GM12878 (cell line): Measurements from ENCODE around the gene CPB2. TPM values are rescaled to one million over a fixed set of nuclear protein-coding genes. Genes with fewer than 3 reads are reported as not detected.

Source experiments
- ATAC-seq: fragments of 200-7000 bp; cut with Tn5 transposase; 3 replicates; pipeline ENCODE4 v1.9.1; 2020; ENCODE audit warnings: mild to moderate bottlenecking, moderate library complexity
- BruUV-seq: library from RNA; stranded (reverse); fragments of 400-500 nt; replicated peaks from 2 replicates; lab custom pipeline; 2021; lab: Mats Ljungman, UMichigan
- CTCF ChIA-PET: fragments of 300-600 bp; sonication (Branson Sonifier 250); formaldehyde crosslinking; extraction: SDS; loops from one replicate; lab custom pipeline; 2021; ENCODE audit warnings: inconsistent platforms; lab: Yijun Ruan, JAX
- POLR2A ChIA-PET: fragments of 350-600 bp; formaldehyde crosslinking; extraction: SDS; loops from one replicate; lab custom pipeline; 2021; ENCODE audit warnings: inconsistent platforms; lab: Charles Lee
- RAD21 ChIA-PET: fragments of 300-600 bp; sonication (Branson Sonifier 250); formaldehyde crosslinking; loops from one replicate; lab custom pipeline; 2023; ENCODE audit warnings: antibody characterized with exemption; ENCODE audit not compliant: unreplicated experiment; lab: Charles Lee
- SMC1A ChIA-PET: fragments of 300-600 bp; sonication (Branson Sonifier 250); formaldehyde crosslinking; loops from one replicate; lab custom pipeline; 2023; ENCODE audit not compliant: unreplicated experiment, uncharacterized antibody; lab: Charles Lee
- DNase-seq: peaks from one replicate; pipeline ENCODE4 v3.0.0-alpha.2; 2011; ENCODE audit warnings: low read depth, low spot score
- FAIRE-seq: peaks from 3 replicates; lab custom pipeline; 2011; peaks lifted over from hg19 to GRCh38; lab: Jason Lieb, UNC
- H2AFZ ChIP-seq: 2 replicates; pipeline ENCODE4 v1.6.0; 2011; ENCODE audit warnings: low read depth, low read length, control low read depth; ENCODE audit not compliant: control insufficient read depth
- H3K27ac ChIP-seq: 2 replicates; pipeline ENCODE4 v1.5.1; 2011; ENCODE audit warnings: control low read depth; ENCODE audit not compliant: control insufficient read depth, insufficient read depth
- H3K27me3 ChIP-seq, 2 experiments: replicated peaks in 1 of 2; 2 replicates each; pipeline versions ENCODE4 v1.6.0 to v1.6.1; 2011; ENCODE audit warnings: low read length in 1 of 2; ENCODE audit not compliant: control insufficient read depth in 2 of 2, insufficient read depth in 2 of 2
- H3K36me3 ChIP-seq, 2 experiments: 2 replicates each; pipeline ENCODE4 v1.5.1; 2011; ENCODE audit warnings: low read length in 1 of 2; ENCODE audit not compliant: control insufficient read depth in 2 of 2, insufficient read depth in 2 of 2
- H3K4me1 ChIP-seq: 2 replicates; pipeline ENCODE4 v1.6.1; 2011; ENCODE audit warnings: mild to moderate bottlenecking, low read length, moderate library complexity, mixed read lengths; ENCODE audit not compliant: control insufficient read depth, insufficient read depth
- H3K4me2 ChIP-seq: 2 replicates; pipeline ENCODE4 v1.6.0; 2011; ENCODE audit warnings: control low read depth; ENCODE audit not compliant: control insufficient read depth, insufficient read depth
- H3K4me3 ChIP-seq: fragments of 200-600 bp; sonication (generic); 2 replicates; pipeline ENCODE4 v1.5.1; 2016
- H3K79me2 ChIP-seq: 2 replicates; pipeline ENCODE4 v1.6.0; 2011; ENCODE audit warnings: low read length; ENCODE audit not compliant: control insufficient read depth, insufficient read depth
- H3K9ac ChIP-seq: 2 replicates; pipeline ENCODE4 v1.8.0; 2011; ENCODE audit warnings: low read length, control low read depth, mixed read lengths; ENCODE audit not compliant: control insufficient read depth, insufficient read depth
- H3K9me3 ChIP-seq: replicated peaks from 3 replicates; pipeline ENCODE4 v1.5.1; 2011; ENCODE audit warnings: mild to moderate bottlenecking, low read length; ENCODE audit not compliant: control insufficient read depth, insufficient read depth
- H4K20me1 ChIP-seq: 2 replicates; pipeline ENCODE4 v1.6.0; 2011; ENCODE audit not compliant: control insufficient read depth, insufficient read depth
- EED ChIP-seq: sonication (generic); IDR thresholded peaks from 2 replicates; pipeline ENCODE4 v1.6.1; 2016; ENCODE audit warnings: antibody characterized with exemption, low read depth
- GABPA ChIP-seq: IDR thresholded peaks from 2 replicates; pipeline ENCODE4 v1.6.1; 2014; ENCODE audit warnings: antibody characterized with exemption, low read depth, mild to moderate bottlenecking, inconsistent platforms
- IKZF1 ChIP-seq: fragments of 450-650 bp; conservative IDR thresholded peaks from 2 replicates; pipeline ENCODE4 v1.6.1; 2017; ENCODE audit warnings: antibody characterized with exemption, mild to moderate bottlenecking
- IKZF2 ChIP-seq, 2 experiments: fragments of 450-650 bp; IDR thresholded peaks; 2 replicates each; pipeline ENCODE4 v1.6.1; 2017; ENCODE audit warnings: mild to moderate bottlenecking in 2 of 2, moderate library complexity in 2 of 2
- NFIC ChIP-seq: IDR thresholded peaks from 2 replicates; pipeline ENCODE4 v1.6.1; 2012; ENCODE audit warnings: low read depth, mild to moderate bottlenecking, inconsistent platforms, low read length, moderate library complexity
- PKNOX1 ChIP-seq: fragments of 450-650 bp; IDR thresholded peaks from 2 replicates; pipeline ENCODE4 v1.6.1; 2016; ENCODE audit warnings: mild to moderate bottlenecking
- POLR2A ChIP-seq: IDR thresholded peaks from 2 replicates; pipeline ENCODE4 v1.6.1; 2011; ENCODE audit warnings: low read depth, mild to moderate bottlenecking, low read length
- SRF ChIP-seq, 2 experiments: IDR thresholded peaks; 2 replicates each; pipeline ENCODE4 v1.6.1; 2011; ENCODE audit warnings: low read depth in 2 of 2, low read length in 2 of 2, mild to moderate bottlenecking in 1 of 2, moderate library complexity in 1 of 2
- TCF7 ChIP-seq: IDR thresholded peaks from 2 replicates; pipeline ENCODE4 v1.6.1; 2014; ENCODE audit warnings: antibody characterized with exemption, borderline replicate concordance
- YY1 ChIP-seq: IDR thresholded peaks from 2 replicates; pipeline ENCODE4 v1.6.1; 2011; ENCODE audit warnings: low read depth, mild to moderate bottlenecking, low read length
- WGBS: methylation state at CpG from one replicate; pipeline ENCODE4 v1.1.6; 2016; ENCODE audit warnings: low lambda C conversion rate; ENCODE audit not compliant: insufficient replicate concordance, insufficient coverage; ENCODE audit errors: missing lambda C conversion rate; 5-methylcytosine and 5-hydroxymethylcytosine counted together
- in situ Hi-C: fragments of 300-500 bp; cut with MboI; formaldehyde crosslinking; loops from 9 replicates; pipeline ENCODE4 v1.14.3; 2018; ENCODE audit warnings: mixed read lengths
- intact Hi-C: fragments of 100-400 bp; cut with micrococcal nuclease; formaldehyde crosslinking; loops from one replicate; pipeline ENCODE4 v1.14.2; 2022; ENCODE audit not compliant: unreplicated experiment
- polyA plus RNA-seq, 11 experiments: library from polyadenylated mRNA; depleted of rRNA in 4 of 11; unstranded in 6 of 11; stranded (reverse) in 5 of 11; fragments of >200 nt; fragmentation: Nextera tagmentation in 4 of 11; fragmentation: Illumina TruSeq in 1 of 11; extraction: Ambion mirVana in 4 of 11; extraction: Trizol in 1 of 11; gene quantifications; 1 replicate in 1 of 11; 2 replicates in 10 of 11; pipeline versions ENCODE4 v1.2.1 to v1.2.3, GENCODE V29; 2011 to 2016; ENCODE audit warnings: inconsistent platforms in 2 of 11, missing spikeins in 2 of 11, low read depth in 1 of 11
- total RNA-seq, 4 experiments: library from RNA; depleted of rRNA in 3 of 4; stranded (reverse); fragments of >200 nt in 3 of 4; fragmentation: Illumina TruSeq in 1 of 4; extraction: Trizol in 1 of 4; gene quantifications; 2 replicates each; pipeline versions ENCODE4 v1.2.1 to v1.2.3, GENCODE V29; 2013 to 2021

Gene CPB2
- total and polyA plus RNA-seq, 10 of the 15 experiments (the other 5 are each of a cell fraction or from before 2014, with no cell fraction given): 0.05 to 0.87 (median 0.13) TPM; not detected in 3

DNA sequence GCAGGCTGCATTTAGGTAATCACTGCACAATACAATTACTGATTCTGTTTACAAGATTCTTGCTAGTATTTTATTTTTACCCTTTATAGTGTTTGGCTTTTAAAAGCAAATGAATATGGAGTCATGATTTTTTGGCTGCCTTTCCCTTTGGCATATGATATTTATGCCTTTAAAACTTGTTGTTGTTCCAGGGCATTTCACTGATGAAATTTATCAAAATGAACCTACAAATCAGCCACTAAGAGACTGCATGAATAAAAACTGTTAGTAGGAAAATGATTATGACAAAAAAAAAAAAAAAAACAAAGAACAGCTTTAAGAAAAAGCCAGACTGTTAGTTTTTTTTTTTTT lies 2.6 kb downstream of the CPB2 start:
- no TSS peak for BruUV-seq
- Histone ChIP-seq H3K79me2 (no peaks in the 10 kb centered on the region), H4K20me1 (no peaks in the 10 kb centered on the region), H3K27ac (peak overlapping the region; percentile 52; the same call in 1 of the 2 replicates), H3K4me3 (no peak overlapping the region), H3K4me2 (peak overlapping the region; percentile 62; the same call in 1 of the 2 replicates), H3K9ac (no peak overlapping the region), H3K4me1 (peaks cover 20% of the 10 kb centered on the region), H2AFZ (peak overlapping the region; percentile 59), H3K9me3 (no peaks in the 10 kb centered on the region), H3K27me3 (no peaks in the 10 kb centered on the region), H3K36me3 (no peaks in the 10 kb centered on the region)
- TF ChIP-seq NFIC: peak; percentile 3; the same call in 1 of the 2 replicates
- TF ChIP-seq PKNOX1: no peak
- in situ Hi-C loops (no loop called here), intact Hi-C loops (no loop called here)
- ATAC-seq (no peak), DNase-seq (no peak), FAIRE-seq (no peak)
- CTCF ChIA-PET: no interaction called here
- SMC1A ChIA-PET: interaction anchor here (0.9 to 1.7 kb wide), 3 partner anchors 8 to 47 kb away, joined by 3 to 4 read pairs (median 4); no protein-coding TSS in a partner anchor
- POLR2A ChIA-PET: no interaction called here
- RAD21 ChIA-PET: interaction anchor here (1.0 kb wide), 1 partner anchor 30 kb away, joined by 3 read pairs; no protein-coding TSS in a partner anchor

DNA sequence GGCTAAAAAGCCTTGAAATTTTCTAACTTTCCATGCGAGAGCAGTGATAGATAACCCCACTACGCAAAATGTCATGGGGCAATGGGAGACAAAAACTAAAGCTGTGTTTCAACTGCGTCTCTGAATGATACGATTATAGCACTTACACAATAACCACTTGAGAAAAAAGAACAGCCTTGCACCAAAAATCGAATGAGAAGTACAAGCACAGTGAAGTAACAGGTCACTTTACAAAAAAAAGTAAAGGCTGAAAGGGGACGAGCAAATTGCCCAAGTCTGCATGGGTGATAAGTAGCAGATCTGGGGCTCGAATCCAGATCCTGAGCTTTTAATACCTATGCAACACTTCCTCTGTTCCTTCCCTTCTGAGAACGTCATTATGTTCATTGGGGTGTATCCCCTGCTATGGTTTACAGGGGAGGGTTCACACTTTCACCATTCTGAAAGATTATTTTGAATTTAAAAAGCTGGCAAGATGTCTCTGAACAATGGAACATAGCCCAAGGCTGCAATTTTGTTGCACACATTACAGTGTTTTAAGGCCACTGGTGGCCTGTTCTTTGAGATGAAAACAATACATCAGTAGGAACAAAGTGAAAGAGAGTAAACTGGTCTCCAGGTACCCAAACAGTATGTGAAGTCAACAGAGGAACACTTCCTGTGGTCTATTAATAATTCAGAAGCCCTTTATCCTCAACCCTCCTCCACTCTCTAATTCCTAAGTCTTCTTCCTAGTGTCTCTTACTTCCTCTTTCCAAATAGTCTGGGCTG lies 3.2 kb downstream of the CPB2 start:
- H2AFZ ChIP-seq: peak overlapping the region; percentile 59
- in situ Hi-C loops: no loop called here
- intact Hi-C loops: loop anchor here (2.0 kb wide), 1 partner anchor 49 kb away; the partner anchor contains the start of gene ZC3H13

More for the DNA sequence above, 3.2 kb downstream of the CPB2 start:
- RAD21 ChIA-PET: interaction anchor here (1.0 kb wide), 1 partner anchor 30 kb away, joined by 3 read pairs; no protein-coding TSS in a partner anchor
- Histone ChIP-seq H3K4me3 (peak overlapping the region; percentile 40; the same call in 1 of the 2 replicates), H3K27ac (peak overlapping the region; percentile 52), H3K79me2 (no peaks in the 10 kb centered on the region), H3K36me3 (no peaks in the 10 kb centered on the region), H3K4me2 (peak overlapping the region; percentile 62), H4K20me1 (no peaks in the 10 kb centered on the region), H3K27me3 (no peaks in the 10 kb centered on the region), H3K4me1 (peaks cover 20% of the 10 kb centered on the region), H3K9me3 (no peaks in the 10 kb centered on the region), H3K9ac (no peak overlapping the region)
- 51% methylated on average over 8 of the region's 8 CpGs for WGBS
- TF ChIP-seq GABPA: 0 out of 2 replicates have a peak, but pooled peaks have one; percentile 8
- 0 out of 2 replicates have a peak, but pooled peaks have one; percentile 13 for TF ChIP-seq IKZF1
- no peak for TF ChIP-seq YY1
- no peak for TF ChIP-seq POLR2A
- no peak for TF ChIP-seq TCF7
- TF ChIP-seq NFIC: peak; percentile 37; the same call in 1 of the 2 replicates
- peak; percentile 35; the same call in 1 of the 2 replicates for TF ChIP-seq EED
- peak in 1 of 2 experiments; percentile 38; a peak in 1 of 4 replicates for TF ChIP-seq IKZF2 (IDR thresholded peaks at IDR 0.05)
- no peak for TF ChIP-seq SRF (IDR thresholded peaks at IDR 0.05; ENCODE audit: low read depth in 2 of 2, low read length in 2 of 2)
- FAIRE-seq (peak; percentile 44), DNase-seq (no peak), ATAC-seq (peak; percentile 63)
- POLR2A ChIA-PET: no interaction called here
- CTCF ChIA-PET: interaction anchor here (0.6 kb wide), 1 partner anchor 10 kb away, joined by 3 read pairs; no protein-coding TSS in a partner anchor
- BruUV-seq: no TSS peak
- SMC1A ChIA-PET: interaction anchor here (0.9 to 1.7 kb wide), 3 partner anchors 7 to 46 kb away, joined by 3 to 4 read pairs (median 4); no protein-coding TSS in a partner anchor
